ENCODE results near the gene TMEM115.

DNA sequence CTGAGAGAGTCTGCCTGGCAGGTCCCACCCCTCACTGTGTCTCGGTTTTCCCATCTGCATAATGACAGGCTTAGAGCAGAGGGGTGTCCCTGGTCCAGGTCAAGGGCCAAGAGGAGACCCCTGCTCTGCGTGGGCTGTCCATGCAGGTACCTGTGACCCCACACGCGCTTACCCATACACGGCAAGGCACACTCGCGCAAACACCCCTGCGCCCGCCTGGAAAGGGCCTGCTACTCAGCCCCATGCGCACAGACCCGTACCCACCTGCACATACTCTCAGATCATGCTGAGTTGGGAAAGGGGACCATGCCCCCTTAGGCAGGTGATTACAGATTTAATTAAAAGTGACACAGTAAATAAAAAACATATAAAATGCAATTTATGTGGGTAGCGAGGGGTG lies 23.4 kb upstream of the TMEM115 start:
- no peak for TF ChIP-seq CTCF (conservative IDR thresholded peaks at IDR 0.05)
- no peak for TF ChIP-seq ZFX (IDR thresholded peaks at IDR 0.05)
